ENCODE measurements around the gene SLC1A2.

- TF ChIP-seq SP1 (IDR thresholded peaks at IDR 0.05) = no peak
- TF ChIP-seq FOXM1 (IDR thresholded peaks at IDR 0.05; ENCODE audit: borderline replicate concordance) = no peak
- TF ChIP-seq BHLHE40 (IDR thresholded peaks at IDR 0.05; ENCODE audit: borderline replicate concordance) = no peak
- TF ChIP-seq NFRKB (IDR thresholded peaks at IDR 0.05) = no peak
- TF ChIP-seq L3MBTL2 (conservative IDR thresholded peaks at IDR 0.05) = no peak
- TF ChIP-seq ELF4 (IDR thresholded peaks at IDR 0.05) = no peak
- no peak for TF ChIP-seq FOXA1 (IDR thresholded peaks at IDR 0.05)
Measured at GRCh38 chr11:35277827-35278226, 141.5 kb downstream of the SLC1A2 start.

All from HEK293T (cell line).